Tibial artery (tissue), 4 donors: Measurements from ENCODE around the gene LCN12.

Experiments
- DNase-seq, 2 donors: peaks; one replicate each; pipeline ENCODE4 v3.0.0-alpha.2; 2019
- H3K27ac ChIP-seq, 2 donors: fragments of 200-600 bp; sonication (generic) in 1 of 2; 1 replicate in 1 of 2; 2 replicates in 1 of 2; pipeline ENCODE4 v1.5.1; 2018 to 2019; ENCODE audit warnings: mild to moderate bottlenecking in 1 of 2
- H3K27me3 ChIP-seq, 2 donors: fragments of 200-600 bp; sonication (generic) in 1 of 2; one replicate each; pipeline versions ENCODE4 v1.5.1 to v1.6.0; 2016 to 2019
- H3K36me3 ChIP-seq, 3 donors: fragments of 200-600 bp; sonication (generic) in 2 of 3; one replicate each; pipeline ENCODE4 v1.5.1; 2016 to 2019; ENCODE audit warnings: mild to moderate bottlenecking in 2 of 3
- H3K4me1 ChIP-seq, 4 donors: fragments of 200-600 bp; sonication (generic) in 2 of 4; 1 replicate in 3 of 4; 2 replicates in 1 of 4; pipeline ENCODE4 v1.5.1; 2016 to 2019
- H3K4me3 ChIP-seq, 2 donors: fragments of 200-600 bp; sonication (generic) in 1 of 2; 1 replicate in 1 of 2; 2 replicates in 1 of 2; pipeline ENCODE4 v1.5.1; 2018 to 2019; ENCODE audit warnings: mild to moderate bottlenecking in 2 of 2
- H3K9me3 ChIP-seq, 3 donors: fragments of 200-600 bp; sonication (generic) in 1 of 3; one replicate each; pipeline ENCODE4 v1.5.1; 2016 to 2019
- intact Hi-C: fragments of 100-400 bp; cut with DNase I; formaldehyde crosslinking; loops from one replicate; pipeline ENCODE4 v1.15.0; 2023; ENCODE audit warnings: low total_unique reads
- TF ChIP-seq, protein P1 (sequence below), 2 experiments: fragments of 200-600 bp in 1 of 2; fragments of 450-650 bp in 1 of 2; IDR thresholded peaks; one replicate each; pipeline ENCODE4 v1.5.1; 2017 to 2019; ENCODE audit warnings: antibody characterized with exemption in 2 of 2, mild to moderate bottlenecking in 1 of 2, moderate library complexity in 1 of 2

Gene LCN12

DNA sequence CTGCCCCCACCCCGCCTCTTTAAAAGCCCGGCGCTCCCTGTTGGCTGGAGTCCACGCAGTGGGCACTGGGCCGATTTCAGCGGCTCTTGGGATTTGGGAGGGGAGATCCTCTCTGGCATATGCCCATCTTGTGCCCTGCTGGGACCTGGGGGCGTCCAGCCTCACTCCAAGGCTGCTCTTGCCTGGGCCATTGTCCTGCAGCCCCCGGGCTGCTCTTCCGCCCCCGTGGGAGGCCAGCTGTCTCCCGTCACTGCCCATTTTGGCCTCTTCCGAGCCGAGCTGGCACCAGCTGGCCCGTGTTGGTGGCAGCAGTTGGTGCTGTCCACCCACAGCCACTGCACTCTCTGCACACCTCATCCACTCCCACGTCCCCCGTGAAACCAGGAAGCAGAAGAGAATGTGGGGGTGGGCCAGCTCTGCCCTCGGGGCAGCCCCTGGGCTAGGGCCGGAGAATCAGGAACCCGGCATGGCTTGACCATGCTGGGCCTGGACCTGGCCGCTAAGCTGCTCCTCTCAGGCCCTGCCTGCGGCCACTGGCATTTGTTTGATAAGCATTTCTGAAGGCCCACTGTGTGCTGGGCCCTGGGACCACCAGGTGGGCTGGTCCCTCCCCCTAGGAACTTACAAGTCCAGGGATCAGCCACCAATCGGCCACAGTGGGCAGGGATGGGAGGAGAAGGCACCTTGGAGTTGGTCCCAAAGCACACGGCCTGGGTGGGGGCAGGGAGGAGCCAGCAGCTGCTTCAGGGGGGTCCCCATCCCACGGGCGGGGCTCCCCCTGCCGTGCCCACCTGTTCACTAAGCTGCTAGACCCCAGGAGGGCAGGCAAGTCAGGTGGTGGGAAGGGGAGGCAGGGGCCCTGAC, 4.8 kb upstream of the LCN12 start:
- Histone ChIP-seq H3K4me3 (no peak overlapping the region), H3K9me3 (no peaks in the 10 kb centered on the region), H3K36me3 (peaks cover 10 to 16% (median 10%) of the 10 kb centered on the region in 3 donors), H3K27me3 (no peaks in the 10 kb centered on the region), H3K4me1 (peaks cover 0 to 55% (median 44%) of the 10 kb centered on the region in 4 donors), H3K27ac (peak overlapping the region in 1 of 2 donors; percentile 22)
- intact Hi-C loops = no loop called here
- TF ChIP-seq, protein P1, sequence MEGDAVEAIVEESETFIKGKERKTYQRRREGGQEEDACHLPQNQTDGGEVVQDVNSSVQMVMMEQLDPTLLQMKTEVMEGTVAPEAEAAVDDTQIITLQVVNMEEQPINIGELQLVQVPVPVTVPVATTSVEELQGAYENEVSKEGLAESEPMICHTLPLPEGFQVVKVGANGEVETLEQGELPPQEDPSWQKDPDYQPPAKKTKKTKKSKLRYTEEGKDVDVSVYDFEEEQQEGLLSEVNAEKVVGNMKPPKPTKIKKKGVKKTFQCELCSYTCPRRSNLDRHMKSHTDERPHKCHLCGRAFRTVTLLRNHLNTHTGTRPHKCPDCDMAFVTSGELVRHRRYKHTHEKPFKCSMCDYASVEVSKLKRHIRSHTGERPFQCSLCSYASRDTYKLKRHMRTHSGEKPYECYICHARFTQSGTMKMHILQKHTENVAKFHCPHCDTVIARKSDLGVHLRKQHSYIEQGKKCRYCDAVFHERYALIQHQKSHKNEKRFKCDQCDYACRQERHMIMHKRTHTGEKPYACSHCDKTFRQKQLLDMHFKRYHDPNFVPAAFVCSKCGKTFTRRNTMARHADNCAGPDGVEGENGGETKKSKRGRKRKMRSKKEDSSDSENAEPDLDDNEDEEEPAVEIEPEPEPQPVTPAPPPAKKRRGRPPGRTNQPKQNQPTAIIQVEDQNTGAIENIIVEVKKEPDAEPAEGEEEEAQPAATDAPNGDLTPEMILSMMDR (IDR thresholded peaks at IDR 0.05) = no peak
- DNase-seq = no peak

DNA sequence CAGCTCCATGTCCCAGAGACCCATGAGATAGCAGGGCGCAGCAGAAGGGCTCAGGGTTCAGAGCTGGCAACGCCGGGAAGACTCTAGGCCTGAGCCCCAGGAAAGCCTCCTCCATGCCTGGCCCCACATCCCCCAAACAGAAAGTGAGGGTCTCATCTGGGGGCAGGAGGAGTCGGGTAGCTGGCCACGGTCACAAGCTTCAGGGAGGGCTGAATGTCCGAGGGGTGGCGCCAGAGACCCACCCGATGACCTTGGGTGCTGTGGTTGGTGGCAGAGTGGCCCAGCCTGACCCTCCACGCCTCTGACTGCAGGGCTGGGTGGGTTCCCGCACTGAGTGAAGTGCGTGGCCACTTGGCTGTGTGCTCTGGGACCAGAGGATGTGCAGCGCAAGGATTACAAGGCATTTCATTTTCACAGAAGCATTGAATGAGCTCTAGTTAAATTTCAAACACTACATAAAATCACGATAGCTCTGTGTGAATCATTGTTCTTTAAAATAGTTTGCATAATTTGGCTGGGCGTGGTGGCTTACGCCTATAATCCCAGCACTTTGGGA, 4.0 kb upstream of the LCN12 start:
- no peak overlapping the region for H3K27ac ChIP-seq
- DNase-seq = no peak

DNA sequence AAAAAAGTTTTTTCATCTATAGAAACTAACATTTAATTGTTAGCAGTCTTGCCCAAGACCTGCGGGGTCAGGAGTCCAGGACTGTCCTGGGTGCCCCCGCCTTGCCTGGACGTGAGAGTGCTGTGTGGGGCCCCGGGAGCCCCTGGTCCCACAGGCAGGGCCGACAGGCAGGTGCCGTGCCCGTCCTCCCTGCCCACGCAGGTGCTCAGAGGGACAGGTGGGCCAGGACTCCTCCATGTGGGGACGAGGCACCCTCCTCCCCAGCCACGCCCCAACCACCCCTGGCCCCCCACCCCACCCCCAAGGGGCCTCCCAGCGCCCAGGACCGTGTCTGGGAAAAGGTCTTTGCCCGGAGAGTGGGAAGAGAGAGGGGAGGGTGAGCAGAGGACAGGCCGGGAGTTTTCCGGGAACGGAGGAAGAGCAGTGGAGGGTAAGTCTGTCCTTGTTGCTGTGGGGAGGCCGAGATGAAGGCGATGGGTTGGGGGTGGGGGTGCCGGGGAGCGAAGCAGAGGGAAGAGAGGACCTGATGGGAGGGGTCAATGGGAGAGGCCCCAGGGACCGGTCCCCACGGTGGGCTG, 2.7 kb upstream of the LCN12 start:
- Histone ChIP-seq H3K4me3 (peak overlapping the region; percentile 61 to 93), H3K9me3 (no peaks in the 10 kb centered on the region), H3K36me3 (no peaks in the 10 kb centered on the region), H3K27ac (peak overlapping the region; percentile 86 to 89), H3K4me1 (peaks cover 0 to 39% (median 29%) of the 10 kb centered on the region in 4 donors), H3K27me3 (no peaks in the 10 kb centered on the region)
- no peak for DNase-seq
- TF ChIP-seq, protein P1 (IDR thresholded peaks at IDR 0.05) = no peak
- intact Hi-C loops = no loop called here

More for the DNA sequence above, 4.0 kb upstream of the LCN12 start:
- no peaks in the 10 kb centered on the region for H3K9me3 ChIP-seq
- H3K27me3 ChIP-seq = no peaks in the 10 kb centered on the region
- H3K36me3 ChIP-seq = peaks cover 2 to 8% (median 3%) of the 10 kb centered on the region in 3 donors
- H3K4me3 ChIP-seq = no peak overlapping the region
- TF ChIP-seq, protein P1 (IDR thresholded peaks at IDR 0.05) = peak; percentile 30 to 32
- peaks cover 0 to 47% (median 36%) of the 10 kb centered on the region in 4 donors for H3K4me1 ChIP-seq
- intact Hi-C loops = no loop called here

DNA sequence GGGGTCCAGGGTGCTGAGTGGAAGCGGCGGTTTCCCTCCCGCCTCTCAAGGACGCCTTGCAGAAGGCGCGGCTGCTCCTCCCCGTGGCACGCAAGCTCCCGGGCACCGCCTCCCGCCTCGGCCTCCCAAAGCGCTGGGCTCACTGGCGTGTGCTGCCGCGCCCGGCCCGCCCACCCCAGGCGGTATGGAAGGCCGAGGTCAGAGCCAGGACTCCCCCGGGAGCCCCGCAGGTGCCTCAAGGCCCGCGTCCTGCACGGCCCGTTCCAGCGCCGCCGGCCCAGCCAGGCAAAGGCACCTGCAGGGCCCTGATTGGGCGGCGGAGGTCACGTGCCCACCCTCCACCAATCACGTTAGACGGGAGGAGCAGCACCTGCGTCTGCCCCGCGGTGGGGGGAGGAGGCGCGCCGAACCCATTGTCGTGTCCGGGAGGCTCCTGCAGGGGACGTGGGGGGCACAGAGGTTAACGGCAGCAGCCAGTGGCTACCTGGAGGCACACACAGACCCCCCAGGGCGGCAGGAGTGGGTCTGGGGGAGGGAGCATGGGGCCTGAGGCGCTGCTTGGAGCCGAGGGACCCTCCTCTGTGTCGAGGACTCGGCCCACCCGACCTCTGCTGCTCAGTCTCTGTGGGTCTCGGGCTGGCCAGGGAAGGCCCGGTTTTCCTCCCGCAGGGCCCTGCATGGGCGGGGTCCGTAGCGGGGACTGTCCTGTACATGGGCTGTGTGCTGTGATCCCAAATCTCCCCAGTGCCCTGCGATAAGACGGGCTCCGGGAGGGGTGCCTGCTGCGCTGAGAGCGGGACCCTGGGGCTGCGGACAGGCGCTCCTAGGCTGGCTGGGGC, 2.0 kb upstream of the LCN12 start:
- Histone ChIP-seq H3K36me3 (no peaks in the 10 kb centered on the region), H3K4me1 (peaks cover 0 to 35% (median 26%) of the 10 kb centered on the region in 4 donors), H3K27ac (peak overlapping the region; percentile 86 to 89), H3K9me3 (no peaks in the 10 kb centered on the region), H3K27me3 (no peaks in the 10 kb centered on the region), H3K4me3 (peak overlapping the region; percentile 61 to 93)
- peak; percentile 89 to 97 for DNase-seq
- TF ChIP-seq, protein P1 (IDR thresholded peaks at IDR 0.05) = peak; percentile 11 to 30
- intact Hi-C loops = loop anchor here (5.0 kb wide), 2 partner anchors 37 to 77 kb away; partner anchors contain the start of gene ABCA2
